ENCODE measurements around the gene FGF4.

GRCh38 chr11:69800278-69800677 lies 25.1 kb upstream of the FGF4 start:
- TF ChIP-seq EZH2 (IDR thresholded peaks at IDR 0.05) (no peak), POLR2AphosphoS5 (IDR thresholded peaks at IDR 0.05; ENCODE audit: borderline replicate concordance, low read depth, low read length) (no peak), FOXP2 (optimal IDR thresholded peaks at IDR 0.05; ENCODE audit: control extremely low read depth, extremely low read length, insufficient read depth) (no peak)
